GM19455 (cell line): ENCODE results near the gene SNAP29.
"Not testable (repeated sequence)": the region's sequence is repeated elsewhere in the genome, so short reads cannot be mapped to it uniquely, and the experiment has no call there.

ENCODE experiments used
- ATAC-seq: cut with Tn5 transposase; IDR thresholded peaks from one replicate; pipeline ENCODE4 v1.9.1; 2021; ENCODE audit not compliant: unreplicated experiment

Gene SNAP29

GRCh38 chr22:20928573-20928967 lies 69.8 kb downstream of the SNAP29 start:
- no peak for ATAC-seq

- no peak for ATAC-seq
Measured at GRCh38 chr22:20930004-20930403, 71.2 kb downstream of the SNAP29 start.

- ATAC-seq: not testable (repeated sequence)
Measured at GRCh38 chr22:20930435-20930834, 71.6 kb downstream of the SNAP29 start.

- no peak for ATAC-seq
Measured at GRCh38 chr22:20931126-20931654, 72.4 kb downstream of the SNAP29 start.

- no peak for ATAC-seq
Measured at GRCh38 chr22:20933910-20934309, 75.1 kb downstream of the SNAP29 start.

- ATAC-seq: not testable (repeated sequence)
Measured at GRCh38 chr22:20935049-20935448, 76.2 kb downstream of the SNAP29 start.

- ATAC-seq: not testable (repeated sequence)
Measured at GRCh38 chr22:20935780-20936539, 77.2 kb downstream of the SNAP29 start.

- no peak for ATAC-seq
Measured at GRCh38 chr22:20937031-20937793, 78.4 kb downstream of the SNAP29 start.

- no peak for ATAC-seq
Measured at GRCh38 chr22:20937794-20938671, 79.2 kb downstream of the SNAP29 start.

- ATAC-seq: not testable (repeated sequence)
Measured at GRCh38 chr22:20939457-20940185, 80.8 kb downstream of the SNAP29 start.

GRCh38 chr22:20940186-20940651 lies 81.4 kb downstream of the SNAP29 start:
- no peak for ATAC-seq
